Ishikawa (cell line): ENCODE data around the gene MAGEA4.
A peak's percentile ranks its signal among the peaks of the same experiment; 100 is the strongest.

ENCODE experiments used
- CEBPB ChIP-seq: IDR thresholded peaks from 2 replicates; pipeline ENCODE4 v1.6.1; 2012
- CREB1 ChIP-seq: IDR thresholded peaks from 2 replicates; pipeline ENCODE4 v1.6.1; 2012; ENCODE audit warnings: low read depth
- EP300 ChIP-seq: IDR thresholded peaks from 2 replicates; pipeline ENCODE4 v1.6.1; 2012; ENCODE audit warnings: borderline replicate concordance
- FOXM1 ChIP-seq: IDR thresholded peaks from 2 replicates; pipeline ENCODE4 v1.6.1; 2012; ENCODE audit warnings: low read depth, borderline replicate concordance
- MAX ChIP-seq: IDR thresholded peaks from 2 replicates; pipeline ENCODE4 v1.6.1; 2012
- NFIC ChIP-seq: IDR thresholded peaks from 2 replicates; pipeline ENCODE4 v1.6.1; 2012
- RAD21 ChIP-seq: IDR thresholded peaks from 2 replicates; pipeline ENCODE4 v1.6.1; 2012; ENCODE audit warnings: low read depth
- REST ChIP-seq: IDR thresholded peaks from 2 replicates; pipeline ENCODE4 v1.6.1; 2012; ENCODE audit warnings: low read depth, mild to moderate bottlenecking
- TAF1 ChIP-seq: IDR thresholded peaks from 2 replicates; pipeline ENCODE4 v1.6.1; 2012; ENCODE audit warnings: low read depth, mild to moderate bottlenecking
- TCF12 ChIP-seq: IDR thresholded peaks from 2 replicates; pipeline ENCODE4 v1.6.1; 2012; ENCODE audit warnings: low read depth
- USF1 ChIP-seq: IDR thresholded peaks from 2 replicates; pipeline ENCODE4 v1.6.1; 2012
- YY1 ChIP-seq: IDR thresholded peaks from 2 replicates; pipeline ENCODE4 v1.6.1; 2012; ENCODE audit warnings: low read depth
- ZBTB7A ChIP-seq: IDR thresholded peaks from 2 replicates; pipeline ENCODE4 v1.6.1; 2012; ENCODE audit warnings: low read depth

The MAGEA4 gene

GRCh38 chrX:151966236-151966635 lies 53.5 kb downstream of the MAGEA4 start:
- TF ChIP-seq USF1: no peak
- no peak for TF ChIP-seq TAF1
- no peak for TF ChIP-seq EP300
- TF ChIP-seq NFIC: no peak
- TF ChIP-seq CREB1: no peak
- TF ChIP-seq FOXM1: no peak
- TF ChIP-seq MAX: no peak
- no peak for TF ChIP-seq TCF12
- no peak for TF ChIP-seq REST

GRCh38 chrX:151970027-151970426 lies 57.3 kb downstream of the MAGEA4 start:
- TF ChIP-seq REST (no peak), CREB1 (no peak), NFIC (no peak), ZBTB7A (no peak), TCF12 (no peak), TAF1 (no peak), CEBPB (no peak), EP300 (no peak), USF1 (no peak), RAD21 (no peak), YY1 (no peak)

GRCh38 chrX:151970661-151971060 lies 58.0 kb downstream of the MAGEA4 start:
- TF ChIP-seq ZBTB7A (no peak), CREB1 (no peak), CEBPB (0 out of 2 replicates have a peak, but pooled peaks have one; percentile 25), TAF1 (no peak), RAD21 (no peak), NFIC (no peak), REST (no peak)

GRCh38 chrX:151973060-151973661 lies 60.5 kb downstream of the MAGEA4 start:
- no peak for TF ChIP-seq CEBPB
- TF ChIP-seq REST: no peak
